ENCODE data around the gene ASPG.

GRCh38 chr14:104107101-104107581 is 21.6 kb downstream of the ASPG start:
- TF ChIP-seq YY1 (tag by site-specific recombination; IDR thresholded peaks at IDR 0.05) (no peak), ZNF639 (tag by site-specific recombination; IDR thresholded peaks at IDR 0.05) (no peak), ZNF664 (tag by site-specific recombination; IDR thresholded peaks at IDR 0.05) (no peak), CTCF (tag by site-specific recombination; IDR thresholded peaks at IDR 0.05) (no peak)

Measured in HEK293 (cell line).